ENCODE measurements around the gene TRIM63. TPM values are rescaled to one million over a fixed set of nuclear protein-coding genes. Genes with fewer than 3 reads are reported as not detected.

TRIM63 gene
- total and polyA plus RNA-seq, 9 of the 15 experiments (the other 6 are each of a cell fraction or from before 2014, with no cell fraction given): 0.08 to 0.57 (median 0.36) TPM

DNA sequence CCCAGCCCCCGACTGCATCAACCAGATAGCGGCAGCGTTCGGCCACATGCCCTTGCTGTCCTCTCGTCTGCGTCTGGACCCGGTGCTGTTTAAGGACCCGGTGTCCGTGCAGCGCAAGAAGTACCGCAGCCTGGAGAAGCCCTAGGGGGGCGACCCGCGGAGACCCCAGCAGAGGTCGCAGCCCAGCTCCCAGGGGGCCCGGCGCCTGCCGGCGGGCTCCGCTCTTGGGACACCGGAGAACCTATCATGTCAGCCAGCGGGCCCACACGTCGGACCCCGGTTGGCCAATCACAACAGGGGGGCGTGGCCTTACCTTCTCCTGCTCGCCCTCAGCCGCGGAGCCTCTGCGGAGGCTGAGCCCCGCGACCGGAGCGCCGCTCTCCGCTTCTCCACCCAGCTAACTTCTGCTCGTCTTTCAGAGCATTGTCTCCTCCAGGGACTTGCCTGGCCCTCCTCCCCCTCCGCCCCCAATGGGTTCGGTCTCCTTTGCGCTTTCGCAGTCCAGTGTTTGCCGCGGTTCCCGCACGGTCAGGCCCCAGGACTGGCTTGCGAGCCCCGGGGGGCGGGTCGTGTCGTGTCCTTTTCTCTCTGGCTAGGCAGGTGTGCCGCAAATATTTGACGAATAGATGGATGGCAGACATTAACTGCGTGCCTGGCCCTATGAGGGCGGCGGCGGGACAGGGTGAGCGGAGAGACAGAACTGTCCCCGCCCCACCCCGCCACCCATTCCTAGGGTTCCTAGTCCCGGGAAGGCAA lies 32.0 kb downstream of the TRIM63 start (continued):
- TF ChIP-seq MLLT1 (IDR thresholded peaks at IDR 0.05) (peak in 1 of 2 experiments; percentile 88; a peak in 2 of 4 replicates), ARID1B (IDR thresholded peaks at IDR 0.05) (peak; percentile 43; the same call in 1 of the 2 replicates), ZNF253 (CRISPR knock-in tag; conservative IDR thresholded peaks at IDR 0.05) (0 out of 2 replicates have a peak, but pooled peaks have one; percentile 6), SIN3A (IDR thresholded peaks at IDR 0.05; ENCODE audit: borderline replicate concordance in 2 of 2, control insufficient read depth in 1 of 2, low read depth in 2 of 2, low read length in 2 of 2) (peak; percentile 26 to 47; a peak in 2 of 4 replicates), TRIM24 (IDR thresholded peaks at IDR 0.05) (0 out of 4 replicates have a peak, but pooled peaks of 1 of the 2 experiments have one; percentile 27), JUND (IDR thresholded peaks at IDR 0.05; ENCODE audit: borderline replicate concordance, low read depth, low read length) (peak; percentile 38; the same call in 1 of the 2 replicates), JUND (tag; IDR thresholded peaks at IDR 0.05; ENCODE audit: borderline replicate concordance, low read depth, low read length) (no peak; the same call in 2 of the 3 replicates), ZNF232 (CRISPR knock-in tag; IDR thresholded peaks at IDR 0.05) (peak; percentile 21; the same call in 1 of the 2 replicates), ZNF280B (CRISPR knock-in tag; IDR thresholded peaks at IDR 0.05) (no peak), NRF1 (conservative IDR thresholded peaks at IDR 0.05 in 1 of 2, IDR thresholded peaks at IDR 0.05 in 1 of 2) (peak; percentile 58), ZNF586 (CRISPR knock-in tag; conservative IDR thresholded peaks at IDR 0.05) (no peak)
- TF ChIP-seq, protein P1, sequence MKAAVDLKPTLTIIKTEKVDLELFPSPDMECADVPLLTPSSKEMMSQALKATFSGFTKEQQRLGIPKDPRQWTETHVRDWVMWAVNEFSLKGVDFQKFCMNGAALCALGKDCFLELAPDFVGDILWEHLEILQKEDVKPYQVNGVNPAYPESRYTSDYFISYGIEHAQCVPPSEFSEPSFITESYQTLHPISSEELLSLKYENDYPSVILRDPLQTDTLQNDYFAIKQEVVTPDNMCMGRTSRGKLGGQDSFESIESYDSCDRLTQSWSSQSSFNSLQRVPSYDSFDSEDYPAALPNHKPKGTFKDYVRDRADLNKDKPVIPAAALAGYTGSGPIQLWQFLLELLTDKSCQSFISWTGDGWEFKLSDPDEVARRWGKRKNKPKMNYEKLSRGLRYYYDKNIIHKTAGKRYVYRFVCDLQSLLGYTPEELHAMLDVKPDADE (conservative IDR thresholded peaks at IDR 0.05; ENCODE audit: control insufficient read depth, low read depth, low read length): 0 out of 2 replicates have a peak, but pooled peaks have one; percentile 72
- TF ChIP-seq, protein P2, sequence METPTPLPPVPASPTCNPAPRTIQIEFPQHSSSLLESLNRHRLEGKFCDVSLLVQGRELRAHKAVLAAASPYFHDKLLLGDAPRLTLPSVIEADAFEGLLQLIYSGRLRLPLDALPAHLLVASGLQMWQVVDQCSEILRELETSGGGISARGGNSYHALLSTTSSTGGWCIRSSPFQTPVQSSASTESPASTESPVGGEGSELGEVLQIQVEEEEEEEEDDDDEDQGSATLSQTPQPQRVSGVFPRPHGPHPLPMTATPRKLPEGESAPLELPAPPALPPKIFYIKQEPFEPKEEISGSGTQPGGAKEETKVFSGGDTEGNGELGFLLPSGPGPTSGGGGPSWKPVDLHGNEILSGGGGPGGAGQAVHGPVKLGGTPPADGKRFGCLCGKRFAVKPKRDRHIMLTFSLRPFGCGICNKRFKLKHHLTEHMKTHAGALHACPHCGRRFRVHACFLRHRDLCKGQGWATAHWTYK (CRISPR knock-in tag; IDR thresholded peaks at IDR 0.05): peak; percentile 54
- TF ChIP-seq, protein P3, sequence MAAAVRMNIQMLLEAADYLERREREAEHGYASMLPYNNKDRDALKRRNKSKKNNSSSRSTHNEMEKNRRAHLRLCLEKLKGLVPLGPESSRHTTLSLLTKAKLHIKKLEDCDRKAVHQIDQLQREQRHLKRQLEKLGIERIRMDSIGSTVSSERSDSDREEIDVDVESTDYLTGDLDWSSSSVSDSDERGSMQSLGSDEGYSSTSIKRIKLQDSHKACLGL (CRISPR knock-in tag; IDR thresholded peaks at IDR 0.05; ENCODE audit: borderline replicate concordance, poor library complexity, severe bottlenecking): no peak
- TF ChIP-seq, protein P4, sequence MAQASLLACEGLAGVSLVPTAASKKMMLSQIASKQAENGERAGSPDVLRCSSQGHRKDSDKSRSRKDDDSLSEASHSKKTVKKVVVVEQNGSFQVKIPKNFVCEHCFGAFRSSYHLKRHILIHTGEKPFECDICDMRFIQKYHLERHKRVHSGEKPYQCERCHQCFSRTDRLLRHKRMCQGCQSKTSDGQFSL (CRISPR knock-in tag; IDR thresholded peaks at IDR 0.05): no peak
- TF ChIP-seq, protein P4 (tag; IDR thresholded peaks at IDR 0.05): no peak
